NK-92 treated with Interleukin-12 subunit alpha and Interleukin-12 subunit beta, amount 100 ng/mL, for 24 hours (cell line): Measurements from ENCODE around the gene SLC9A2.

Experiments
- DNase-seq: peaks from one replicate; lab custom pipeline; 2025; lab: John Stamatoyannopoulos, UW

The SLC9A2 gene

GRCh38 chr2:102726128-102727087 lies 107.1 kb downstream of the SLC9A2 start:
- no peak for DNase-seq

DNA sequence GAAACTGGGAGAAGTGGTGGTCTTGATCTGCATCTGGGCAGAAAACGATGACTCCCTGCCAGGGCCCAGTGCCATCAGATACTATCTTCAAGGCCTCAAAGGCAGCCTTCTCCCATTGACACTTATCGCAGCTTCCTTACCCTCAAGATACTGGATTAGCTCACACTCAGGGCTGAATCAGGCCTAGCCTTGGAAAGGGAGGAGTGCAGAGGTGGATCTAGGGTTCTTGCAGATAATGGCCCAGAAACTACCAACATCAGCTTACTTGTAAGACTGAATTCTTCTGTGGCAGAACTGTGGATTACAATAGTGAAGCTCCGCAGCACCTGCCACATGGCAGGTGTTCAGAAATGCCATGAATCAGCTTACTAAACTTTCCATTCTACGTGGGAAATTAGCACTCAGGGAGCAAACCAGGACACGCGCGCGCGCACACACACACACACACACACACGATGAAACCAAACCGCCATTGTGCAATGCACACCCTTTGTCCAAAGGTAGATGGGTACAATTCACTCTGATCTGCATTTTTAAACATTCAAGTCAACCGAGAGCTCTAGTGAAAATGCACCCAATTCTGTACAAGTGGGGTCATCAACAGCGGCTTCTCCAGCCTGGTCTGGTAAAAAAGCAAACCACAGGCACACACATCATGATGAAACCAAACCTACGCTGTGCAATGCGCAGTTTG lies 116.2 kb downstream of the SLC9A2 start:
- no peak for DNase-seq

DNA sequence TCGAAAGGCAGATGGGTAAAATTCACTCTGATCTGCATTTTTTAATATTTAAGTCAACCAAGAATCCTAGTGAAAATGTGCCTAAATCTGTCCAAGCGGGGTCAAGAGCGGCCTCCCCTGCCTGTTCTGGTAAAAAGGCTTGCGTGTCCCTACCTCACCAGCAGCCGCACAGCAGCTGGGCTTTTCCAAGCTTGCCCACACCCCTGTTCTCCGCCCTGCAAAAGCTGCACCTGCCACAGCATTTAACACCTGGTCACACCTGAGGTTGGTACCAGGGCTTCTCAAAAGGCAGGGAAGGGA lies 116.7 kb downstream of the SLC9A2 start:
- no peak for DNase-seq

DNA sequence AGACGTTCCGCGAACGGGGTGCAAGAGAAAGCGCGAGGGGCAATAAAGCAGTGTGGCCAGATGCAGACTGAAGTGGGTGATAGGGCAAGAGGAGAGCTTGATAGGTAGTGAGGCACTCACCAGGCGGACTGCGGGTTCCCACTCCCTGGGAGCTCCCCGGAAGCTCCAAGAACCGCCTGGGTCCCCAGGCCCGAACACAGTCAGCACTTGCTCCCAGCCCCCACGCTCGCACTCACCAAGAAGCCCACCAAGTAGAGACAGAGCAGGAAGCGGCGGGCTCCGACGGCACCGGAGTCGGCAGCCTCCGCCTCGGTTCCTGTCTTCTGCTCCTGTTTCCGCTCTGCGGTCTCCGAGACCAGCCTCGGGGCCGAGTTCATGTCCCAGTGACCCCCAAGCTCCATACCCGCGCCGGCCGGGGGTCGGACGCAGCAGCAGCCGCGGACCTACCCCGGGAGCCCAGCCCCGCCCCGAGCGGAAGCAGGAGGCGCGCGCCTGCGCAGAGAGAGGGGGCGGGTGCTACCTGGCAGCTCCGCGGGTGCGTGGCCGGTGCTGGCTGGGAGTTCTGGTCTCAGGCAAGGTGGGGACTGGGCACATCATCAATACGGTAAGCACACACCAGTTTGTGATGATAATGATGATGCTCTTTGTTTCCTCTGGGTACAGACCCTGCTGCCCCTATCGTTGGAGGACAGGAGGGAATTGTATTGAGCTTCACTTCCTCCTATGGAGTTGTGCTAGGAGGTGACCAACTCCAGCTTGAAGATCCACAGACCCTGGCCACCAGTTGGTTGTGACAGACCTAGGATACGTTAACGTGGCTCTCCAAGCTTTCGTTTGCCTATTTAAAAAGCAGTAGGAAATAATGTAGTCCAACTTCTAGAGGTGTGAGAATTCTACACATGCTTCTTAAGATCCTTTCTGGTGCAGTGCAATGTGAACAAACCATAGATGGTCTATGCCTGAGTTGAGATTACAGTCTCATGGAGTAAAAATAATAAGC lies 117.4 kb downstream of the SLC9A2 start:
- peak; percentile 84 for DNase-seq

- no peak for DNase-seq
These were observed 118.1 kb downstream of the SLC9A2 start for GRCh38 chr2:102737431-102737830.

GRCh38 chr2:102743259-102743658 lies 123.9 kb downstream of the SLC9A2 start:
- no peak for DNase-seq

- DNase-seq: no peak
These were observed 128.8 kb downstream of the SLC9A2 start for GRCh38 chr2:102748107-102748506.

DNA sequence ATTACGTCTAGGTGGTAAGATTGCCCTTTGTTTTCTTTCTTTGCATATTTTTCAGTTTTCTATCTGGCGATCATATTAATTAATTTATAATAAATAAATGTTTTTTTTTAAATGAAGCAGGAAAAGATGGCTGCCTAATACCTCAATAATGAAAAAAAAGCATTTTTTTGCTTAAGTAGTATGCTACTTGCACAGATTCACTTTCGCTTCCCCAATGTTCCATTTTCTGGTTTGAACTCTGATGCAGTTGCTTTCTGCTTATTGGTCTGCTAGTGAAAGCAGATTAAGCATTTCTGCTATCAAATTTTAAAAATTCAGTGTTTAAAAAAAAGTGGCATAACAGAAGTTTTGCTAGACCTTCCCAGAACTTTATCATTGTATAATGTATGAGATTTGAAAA lies 130.6 kb downstream of the SLC9A2 start:
- DNase-seq: no peak

GRCh38 chr2:102753563-102754159 lies 134.3 kb downstream of the SLC9A2 start:
- no peak for DNase-seq

GRCh38 chr2:102754456-102755145 lies 135.2 kb downstream of the SLC9A2 start:
- DNase-seq: no peak

- DNase-seq: no peak
These were observed 135.9 kb downstream of the SLC9A2 start for GRCh38 chr2:102755284-102755683.

DNA sequence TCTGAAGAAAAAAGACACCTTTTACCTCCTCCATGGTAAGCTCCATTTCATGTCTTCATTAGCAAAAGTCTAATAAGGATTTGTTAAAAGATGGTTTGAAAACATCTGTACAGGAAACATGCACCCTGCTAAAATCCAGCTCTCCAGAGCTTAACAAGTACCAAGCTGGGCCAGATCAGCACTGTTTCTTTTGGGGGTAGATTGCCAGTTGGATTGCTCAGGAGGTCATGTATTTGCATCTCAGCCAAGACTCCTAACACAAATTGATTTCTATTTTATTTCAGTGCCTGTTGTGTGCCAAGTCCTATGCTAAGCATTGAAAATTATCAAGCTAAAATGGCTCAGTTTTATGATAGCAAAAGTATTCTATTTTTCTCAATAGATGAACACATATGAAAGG lies 139.1 kb downstream of the SLC9A2 start:
- DNase-seq: no peak
